ENCODE data around the gene C6orf47. TPM values are rescaled to one million over a fixed set of nuclear protein-coding genes. Genes with fewer than 3 reads are reported as not detected.
A peak's percentile ranks its signal among the peaks of the same experiment; 100 is the strongest.

The C6orf47 gene
- total and polyA plus RNA-seq, 2 of the 13 experiments (the other 11 are each of a cell fraction or from before 2014, with no cell fraction given), result 1.7 to 18.1 TPM

DNA sequence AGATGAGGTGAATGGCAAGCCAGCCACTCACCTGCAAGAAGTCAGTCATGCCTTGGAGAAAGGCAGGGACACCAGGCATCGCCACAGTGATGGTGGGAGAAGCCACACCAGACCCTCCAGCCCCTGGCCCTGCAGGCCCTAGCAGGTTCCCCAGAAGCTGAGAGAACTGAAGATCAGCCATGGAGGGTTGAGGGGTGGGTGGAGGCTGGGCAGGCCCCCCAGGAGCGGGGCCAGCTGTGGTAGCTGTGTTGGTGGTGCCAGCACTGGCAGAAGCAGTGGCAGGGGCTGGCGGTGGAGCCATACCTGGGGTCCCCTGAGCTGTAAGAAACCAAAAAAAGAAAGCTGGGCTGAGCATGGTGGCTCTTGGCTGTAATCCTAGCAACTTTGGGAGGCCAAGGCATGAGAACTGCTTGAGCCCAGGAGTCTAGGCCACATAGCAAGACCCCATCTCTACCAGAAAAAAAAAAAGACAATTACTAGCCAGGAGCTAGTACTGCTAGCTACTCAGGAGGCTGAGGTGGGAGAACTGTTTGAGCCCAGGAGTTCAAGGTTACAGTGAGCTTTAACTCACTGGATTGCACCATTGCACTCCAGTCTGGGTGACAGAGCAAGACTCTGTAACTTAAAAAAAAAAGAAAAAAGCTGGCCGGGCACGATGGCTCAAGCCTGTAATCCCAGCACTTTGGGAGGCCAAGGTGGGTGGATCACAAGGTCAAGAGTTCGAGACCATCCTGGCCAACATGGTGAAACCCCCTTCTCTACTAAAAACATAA lies 17.6 kb downstream of the C6orf47 start (continued):
- TF ChIP-seq ZNF20 (CRISPR knock-in tag; IDR thresholded peaks at IDR 0.05) (no peak), PHF21A (CRISPR knock-in tag; IDR thresholded peaks at IDR 0.05) (0 out of 2 replicates have a peak, but pooled peaks have one; percentile 30), NCOA2 (CRISPR knock-in tag; IDR thresholded peaks at IDR 0.05) (no peak), ZKSCAN8 (CRISPR knock-in tag; IDR thresholded peaks at IDR 0.05; ENCODE audit: borderline replicate concordance) (no peak), ETV5 (CRISPR knock-in tag; IDR thresholded peaks at IDR 0.05; ENCODE audit: borderline replicate concordance) (no peak), RFXANK (CRISPR knock-in tag; IDR thresholded peaks at IDR 0.05) (no peak), ZNF251 (CRISPR knock-in tag; IDR thresholded peaks at IDR 0.05) (no peak), HOXA5 (CRISPR knock-in tag; IDR thresholded peaks at IDR 0.05) (no peak)
- TF ChIP-seq, protein P1, sequence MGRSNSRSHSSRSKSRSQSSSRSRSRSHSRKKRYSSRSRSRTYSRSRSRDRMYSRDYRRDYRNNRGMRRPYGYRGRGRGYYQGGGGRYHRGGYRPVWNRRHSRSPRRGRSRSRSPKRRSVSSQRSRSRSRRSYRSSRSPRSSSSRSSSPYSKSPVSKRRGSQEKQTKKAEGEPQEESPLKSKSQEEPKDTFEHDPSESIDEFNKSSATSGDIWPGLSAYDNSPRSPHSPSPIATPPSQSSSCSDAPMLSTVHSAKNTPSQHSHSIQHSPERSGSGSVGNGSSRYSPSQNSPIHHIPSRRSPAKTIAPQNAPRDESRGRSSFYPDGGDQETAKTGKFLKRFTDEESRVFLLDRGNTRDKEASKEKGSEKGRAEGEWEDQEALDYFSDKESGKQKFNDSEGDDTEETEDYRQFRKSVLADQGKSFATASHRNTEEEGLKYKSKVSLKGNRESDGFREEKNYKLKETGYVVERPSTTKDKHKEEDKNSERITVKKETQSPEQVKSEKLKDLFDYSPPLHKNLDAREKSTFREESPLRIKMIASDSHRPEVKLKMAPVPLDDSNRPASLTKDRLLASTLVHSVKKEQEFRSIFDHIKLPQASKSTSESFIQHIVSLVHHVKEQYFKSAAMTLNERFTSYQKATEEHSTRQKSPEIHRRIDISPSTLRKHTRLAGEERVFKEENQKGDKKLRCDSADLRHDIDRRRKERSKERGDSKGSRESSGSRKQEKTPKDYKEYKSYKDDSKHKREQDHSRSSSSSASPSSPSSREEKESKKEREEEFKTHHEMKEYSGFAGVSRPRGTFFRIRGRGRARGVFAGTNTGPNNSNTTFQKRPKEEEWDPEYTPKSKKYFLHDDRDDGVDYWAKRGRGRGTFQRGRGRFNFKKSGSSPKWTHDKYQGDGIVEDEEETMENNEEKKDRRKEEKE (IDR thresholded peaks at IDR 0.05), result no peak
- TF ChIP-seq, protein P2, sequence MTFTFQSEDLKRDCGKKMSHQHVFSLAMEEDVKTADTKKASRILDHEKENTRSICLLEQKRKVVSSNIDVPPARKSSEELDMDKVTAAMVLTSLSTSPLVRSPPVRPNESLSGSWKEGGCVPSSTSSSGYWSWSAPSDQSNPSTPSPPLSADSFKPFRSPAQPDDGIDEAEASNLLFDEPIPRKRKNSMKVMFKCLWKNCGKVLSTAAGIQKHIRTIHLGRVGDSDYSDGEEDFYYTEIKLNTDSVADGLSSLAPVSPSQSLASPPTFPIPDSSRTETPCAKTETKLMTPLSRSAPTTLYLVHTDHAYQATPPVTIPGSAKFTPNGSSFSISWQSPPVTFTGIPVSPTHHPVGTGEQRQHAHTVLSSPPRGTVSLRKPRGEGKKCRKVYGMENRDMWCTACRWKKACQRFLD (CRISPR knock-in tag; IDR thresholded peaks at IDR 0.05; ENCODE audit: borderline replicate concordance), result no peak
- TF ChIP-seq, protein P3, sequence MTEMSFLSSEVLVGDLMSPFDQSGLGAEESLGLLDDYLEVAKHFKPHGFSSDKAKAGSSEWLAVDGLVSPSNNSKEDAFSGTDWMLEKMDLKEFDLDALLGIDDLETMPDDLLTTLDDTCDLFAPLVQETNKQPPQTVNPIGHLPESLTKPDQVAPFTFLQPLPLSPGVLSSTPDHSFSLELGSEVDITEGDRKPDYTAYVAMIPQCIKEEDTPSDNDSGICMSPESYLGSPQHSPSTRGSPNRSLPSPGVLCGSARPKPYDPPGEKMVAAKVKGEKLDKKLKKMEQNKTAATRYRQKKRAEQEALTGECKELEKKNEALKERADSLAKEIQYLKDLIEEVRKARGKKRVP (CRISPR knock-in tag; IDR thresholded peaks at IDR 0.05), result no peak
- TF ChIP-seq, protein P4, sequence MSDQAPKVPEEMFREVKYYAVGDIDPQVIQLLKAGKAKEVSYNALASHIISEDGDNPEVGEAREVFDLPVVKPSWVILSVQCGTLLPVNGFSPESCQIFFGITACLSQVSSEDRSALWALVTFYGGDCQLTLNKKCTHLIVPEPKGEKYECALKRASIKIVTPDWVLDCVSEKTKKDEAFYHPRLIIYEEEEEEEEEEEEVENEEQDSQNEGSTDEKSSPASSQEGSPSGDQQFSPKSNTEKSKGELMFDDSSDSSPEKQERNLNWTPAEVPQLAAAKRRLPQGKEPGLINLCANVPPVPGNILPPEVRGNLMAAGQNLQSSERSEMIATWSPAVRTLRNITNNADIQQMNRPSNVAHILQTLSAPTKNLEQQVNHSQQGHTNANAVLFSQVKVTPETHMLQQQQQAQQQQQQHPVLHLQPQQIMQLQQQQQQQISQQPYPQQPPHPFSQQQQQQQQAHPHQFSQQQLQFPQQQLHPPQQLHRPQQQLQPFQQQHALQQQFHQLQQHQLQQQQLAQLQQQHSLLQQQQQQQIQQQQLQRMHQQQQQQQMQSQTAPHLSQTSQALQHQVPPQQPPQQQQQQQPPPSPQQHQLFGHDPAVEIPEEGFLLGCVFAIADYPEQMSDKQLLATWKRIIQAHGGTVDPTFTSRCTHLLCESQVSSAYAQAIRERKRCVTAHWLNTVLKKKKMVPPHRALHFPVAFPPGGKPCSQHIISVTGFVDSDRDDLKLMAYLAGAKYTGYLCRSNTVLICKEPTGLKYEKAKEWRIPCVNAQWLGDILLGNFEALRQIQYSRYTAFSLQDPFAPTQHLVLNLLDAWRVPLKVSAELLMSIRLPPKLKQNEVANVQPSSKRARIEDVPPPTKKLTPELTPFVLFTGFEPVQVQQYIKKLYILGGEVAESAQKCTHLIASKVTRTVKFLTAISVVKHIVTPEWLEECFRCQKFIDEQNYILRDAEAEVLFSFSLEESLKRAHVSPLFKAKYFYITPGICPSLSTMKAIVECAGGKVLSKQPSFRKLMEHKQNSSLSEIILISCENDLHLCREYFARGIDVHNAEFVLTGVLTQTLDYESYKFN (CRISPR knock-in tag; conservative IDR thresholded peaks at IDR 0.05), result peak; percentile 57
- TF ChIP-seq, protein P5, sequence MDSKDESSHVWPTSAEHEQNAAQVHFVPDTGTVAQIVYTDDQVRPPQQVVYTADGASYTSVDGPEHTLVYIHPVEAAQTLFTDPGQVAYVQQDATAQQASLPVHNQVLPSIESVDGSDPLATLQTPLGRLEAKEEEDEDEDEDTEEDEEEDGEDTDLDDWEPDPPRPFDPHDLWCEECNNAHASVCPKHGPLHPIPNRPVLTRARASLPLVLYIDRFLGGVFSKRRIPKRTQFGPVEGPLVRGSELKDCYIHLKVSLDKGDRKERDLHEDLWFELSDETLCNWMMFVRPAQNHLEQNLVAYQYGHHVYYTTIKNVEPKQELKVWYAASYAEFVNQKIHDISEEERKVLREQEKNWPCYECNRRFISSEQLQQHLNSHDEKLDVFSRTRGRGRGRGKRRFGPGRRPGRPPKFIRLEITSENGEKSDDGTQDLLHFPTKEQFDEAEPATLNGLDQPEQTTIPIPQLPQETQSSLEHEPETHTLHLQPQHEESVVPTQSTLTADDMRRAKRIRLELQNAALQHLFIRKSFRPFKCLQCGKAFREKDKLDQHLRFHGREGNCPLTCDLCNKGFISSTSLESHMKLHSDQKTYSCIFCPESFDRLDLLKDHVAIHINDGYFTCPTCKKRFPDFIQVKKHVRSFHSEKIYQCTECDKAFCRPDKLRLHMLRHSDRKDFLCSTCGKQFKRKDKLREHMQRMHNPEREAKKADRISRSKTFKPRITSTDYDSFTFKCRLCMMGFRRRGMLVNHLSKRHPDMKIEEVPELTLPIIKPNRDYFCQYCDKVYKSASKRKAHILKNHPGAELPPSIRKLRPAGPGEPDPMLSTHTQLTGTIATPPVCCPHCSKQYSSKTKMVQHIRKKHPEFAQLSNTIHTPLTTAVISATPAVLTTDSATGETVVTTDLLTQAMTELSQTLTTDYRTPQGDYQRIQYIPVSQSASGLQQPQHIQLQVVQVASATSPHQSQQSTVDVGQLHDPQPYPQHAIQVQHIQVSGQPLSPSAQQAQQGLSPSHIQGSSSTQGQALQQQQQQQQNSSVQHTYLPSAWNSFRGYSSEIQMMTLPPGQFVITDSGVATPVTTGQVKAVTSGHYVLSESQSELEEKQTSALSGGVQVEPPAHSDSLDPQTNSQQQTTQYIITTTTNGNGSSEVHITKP (CRISPR knock-in tag; IDR thresholded peaks at IDR 0.05; ENCODE audit: low read depth), result peak; percentile 49

All from HepG2 (cell line).